ENCODE data around the gene RXRA. TPM values are rescaled to one million over a fixed set of nuclear protein-coding genes. Genes with fewer than 3 reads are reported as not detected.

The RXRA gene
- total RNA-seq, 4 donors from 2014 or later, result 41.8 to 83.1 (median 50.4) TPM

DNA sequence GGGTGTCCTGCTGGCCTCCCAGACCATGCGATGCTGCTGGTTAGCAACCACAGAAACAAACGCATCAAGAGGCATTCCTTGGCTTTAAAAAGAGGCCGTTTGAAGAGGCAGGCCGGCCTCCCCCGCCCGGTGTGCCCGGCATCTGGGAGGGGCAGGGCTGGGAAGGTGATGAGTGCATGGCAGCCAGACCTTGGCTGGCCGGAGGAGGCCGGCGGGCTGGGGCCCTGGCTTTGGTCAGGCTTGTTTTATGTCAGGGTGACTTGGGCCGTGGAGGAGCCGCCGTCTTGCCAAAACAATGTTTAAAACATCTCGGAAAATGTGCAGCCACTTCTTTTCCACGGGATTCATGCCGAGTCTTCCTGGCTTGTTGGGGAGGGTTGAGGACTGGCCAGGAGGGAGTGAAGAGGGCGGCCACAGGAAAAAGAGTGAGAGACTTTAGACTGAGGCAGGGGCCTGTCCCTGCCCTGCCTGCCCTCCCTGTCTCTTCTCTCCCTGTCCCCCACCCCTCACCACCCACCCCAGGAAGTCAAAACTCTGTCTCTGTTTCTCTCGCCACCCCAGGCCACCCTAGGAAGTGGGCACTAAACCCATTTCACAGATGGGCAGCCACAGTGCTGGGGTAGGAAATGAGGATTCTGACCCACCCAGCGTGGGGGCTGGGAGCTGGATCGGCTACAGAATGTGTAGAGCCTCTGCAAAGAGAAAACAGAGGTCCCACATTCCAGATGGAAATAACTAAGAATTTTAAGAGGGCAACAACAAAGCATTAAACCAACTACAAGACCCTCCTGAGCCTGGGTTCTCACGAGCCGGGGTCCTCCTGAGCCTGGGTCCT lies 143.0 kb downstream of the RXRA start:
- no peaks in the 10 kb centered on the region for H3K36me3 ChIP-seq
- H3K4me1 ChIP-seq, result peaks cover 0 to 22% (median 12%) of the 10 kb centered on the region in 3 donors
- no peaks in the 10 kb centered on the region for H3K27me3 ChIP-seq
- intact Hi-C loops (cut with DNase I), result no loop called here
- DNase-seq, result no peak
- H3K4me3 ChIP-seq, result no peak overlapping the region
- no peak for TF ChIP-seq CTCF (IDR thresholded peaks at IDR 0.05)
- H3K9me3 ChIP-seq, result no peaks in the 10 kb centered on the region
- 65 to 66% methylated on average over 16 to 19 of the region's 22 CpGs for WGBS, 2 donors
- peak overlapping the region in 3 of 4 donors; percentile 43 to 74 (median 45) for H3K27ac ChIP-seq

GRCh38 chr9:134472256-134472655 lies 146.0 kb downstream of the RXRA start:
- TF ChIP-seq POLR2A (IDR thresholded peaks at IDR 0.05) (no peak), CTCF (IDR thresholded peaks at IDR 0.05) (no peak)
- Histone ChIP-seq H3K9me3 (no peaks in the 10 kb centered on the region), H3K27me3 (no peaks in the 10 kb centered on the region), H3K4me1 (peaks cover 11 to 39% (median 27%) of the 10 kb centered on the region in 3 donors), H3K36me3 (no peaks in the 10 kb centered on the region), H3K4me3 (no peak overlapping the region), H3K27ac (no peak overlapping the region)
- WGBS, 2 donors, result 80 to 94% methylated on average over 1 to 4 of the region's 6 CpGs
- intact Hi-C loops (cut with DNase I), result no loop called here
- DNase-seq, result no peak

DNA sequence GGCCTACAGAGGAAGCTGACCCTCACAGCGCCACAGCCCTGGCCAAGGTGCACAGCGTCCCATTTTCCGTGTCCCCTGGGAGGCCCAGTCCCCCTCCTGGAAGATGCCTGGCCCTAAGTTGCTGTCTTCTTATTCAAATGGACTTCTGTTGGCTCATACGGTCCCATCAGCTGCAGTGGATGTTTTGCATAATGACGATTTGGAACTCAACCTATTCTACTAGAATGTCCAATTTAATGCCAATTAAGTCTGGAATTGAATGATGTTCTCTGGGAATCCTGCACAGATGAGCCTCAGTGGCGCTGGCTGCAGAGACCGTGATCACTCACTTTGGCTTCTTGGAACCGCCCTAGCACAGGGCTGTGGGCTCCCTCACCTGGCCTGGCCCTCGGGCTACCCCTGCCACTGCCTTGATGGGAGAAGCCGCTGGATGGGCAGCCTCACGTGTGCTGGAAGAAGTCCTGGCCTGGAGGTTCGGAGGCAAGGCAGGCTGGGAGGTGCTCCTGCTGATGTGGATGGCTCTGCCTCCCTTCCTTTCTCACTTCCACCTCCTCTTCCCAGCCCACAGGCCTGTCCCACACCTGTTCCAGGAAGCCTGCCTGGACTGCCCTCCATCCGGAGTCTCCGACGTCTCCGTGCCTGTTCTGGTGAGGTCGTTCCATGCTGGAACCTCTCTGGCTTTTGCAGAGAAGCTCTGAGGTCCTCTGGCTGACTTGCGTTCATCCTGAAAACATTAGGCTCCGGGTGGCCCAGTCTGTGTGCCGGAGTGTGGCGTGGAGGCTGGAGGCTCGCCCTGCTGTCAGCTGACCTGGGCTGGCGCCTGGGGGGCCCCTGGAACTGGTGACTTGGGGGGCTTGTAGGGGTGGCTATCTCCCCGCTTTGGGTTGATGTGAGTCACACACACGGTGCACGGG lies 147.1 kb downstream of the RXRA start:
- DNase-seq, result no peak
- Histone ChIP-seq H3K4me3 (no peak overlapping the region), H3K4me1 (peaks cover 11 to 39% (median 27%) of the 10 kb centered on the region in 3 donors), H3K36me3 (no peaks in the 10 kb centered on the region), H3K9me3 (no peaks in the 10 kb centered on the region), H3K27me3 (no peaks in the 10 kb centered on the region), H3K27ac (peak overlapping the region in 3 of 4 donors; percentile 31 to 78 (median 69))
- 79 to 89% methylated on average over 8 to 10 of the region's 26 CpGs for WGBS, 2 donors
- TF ChIP-seq CTCF (IDR thresholded peaks at IDR 0.05) (no peak), POLR2A (IDR thresholded peaks at IDR 0.05) (no peak)
- intact Hi-C loops (cut with DNase I), result no loop called here

DNA sequence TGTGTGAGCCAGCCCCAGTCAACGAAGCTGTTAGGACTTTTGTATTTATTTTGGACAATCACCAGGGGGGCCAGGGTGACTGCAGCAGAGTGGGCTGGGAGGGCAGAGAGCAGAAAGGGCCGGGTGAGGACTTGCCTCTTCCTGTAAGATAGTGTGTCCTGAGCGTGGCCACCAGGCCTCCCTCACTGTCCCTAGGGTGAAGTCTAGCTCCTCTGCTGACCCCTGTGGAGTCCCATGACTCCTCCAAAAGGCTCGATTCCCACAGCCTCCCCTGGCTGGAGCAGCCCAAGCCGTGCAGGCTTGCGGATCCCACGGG lies 147.8 kb downstream of the RXRA start:
- TF ChIP-seq POLR2A (IDR thresholded peaks at IDR 0.05), result no peak
- TF ChIP-seq CTCF (IDR thresholded peaks at IDR 0.05), result no peak
- no CpG with 5 or more reads among the region's 7 CpGs for WGBS, 2 donors
- Histone ChIP-seq H3K4me1 (peaks cover 11 to 34% (median 22%) of the 10 kb centered on the region in 3 donors), H3K4me3 (no peak overlapping the region), H3K27ac (peak overlapping the region in 3 of 4 donors; percentile 31 to 78 (median 69)), H3K36me3 (no peaks in the 10 kb centered on the region), H3K27me3 (no peaks in the 10 kb centered on the region), H3K9me3 (no peaks in the 10 kb centered on the region)
- intact Hi-C loops (cut with DNase I), result no loop called here
- no peak for DNase-seq
